ENCODE results near the gene C1QB.

The C1QB gene

GRCh38 chr1:22616571-22616970 is 36.5 kb upstream of the C1QB start:
- WGBS, 2 experiments: 84 to 85% methylated on average over 11 of the region's 11 CpGs
- Histone ChIP-seq H3K36me3 (ENCODE audit: control insufficient read depth, insufficient read depth, low read length) (no peaks in the 10 kb centered on the region), H3K4me3 (ENCODE audit: insufficient read depth, low read depth, low read length) (no peak overlapping the region), H3K4me1 (ENCODE audit: control insufficient read depth, insufficient read depth, low read length) (no peaks in the 10 kb centered on the region), H3K9me3 (ENCODE audit: control insufficient read depth, low read length) (no peaks in the 10 kb centered on the region), H3K27me3 (ENCODE audit: control insufficient read depth, insufficient read depth, low read length, poor library complexity, severe bottlenecking) (peaks cover 9% of the 10 kb centered on the region), H3K27ac (ENCODE audit: insufficient read depth, low read depth, low read length, poor library complexity, severe bottlenecking) (no peak overlapping the region)

- Histone ChIP-seq H3K36me3 (ENCODE audit: control insufficient read depth, insufficient read depth, low read length) (no peaks in the 10 kb centered on the region), H3K27ac (ENCODE audit: insufficient read depth, low read depth, low read length, poor library complexity, severe bottlenecking) (no peak overlapping the region), H3K27me3 (ENCODE audit: control insufficient read depth, insufficient read depth, low read length, poor library complexity, severe bottlenecking) (peaks cover 9% of the 10 kb centered on the region), H3K4me3 (ENCODE audit: insufficient read depth, low read depth, low read length) (no peak overlapping the region), H3K9me3 (ENCODE audit: control insufficient read depth, low read length) (no peaks in the 10 kb centered on the region), H3K4me1 (ENCODE audit: control insufficient read depth, insufficient read depth, low read length) (no peaks in the 10 kb centered on the region)
- 70 to 71% methylated on average over 16 of the region's 16 CpGs for WGBS, 2 experiments
Observed at GRCh38 chr1:22618056-22618455, 35.0 kb upstream of the C1QB start.

- Histone ChIP-seq H3K27ac (ENCODE audit: insufficient read depth, low read depth, low read length, poor library complexity, severe bottlenecking) (no peak overlapping the region), H3K4me1 (ENCODE audit: control insufficient read depth, insufficient read depth, low read length) (no peaks in the 10 kb centered on the region), H3K4me3 (ENCODE audit: insufficient read depth, low read depth, low read length) (no peak overlapping the region), H3K27me3 (ENCODE audit: control insufficient read depth, insufficient read depth, low read length, poor library complexity, severe bottlenecking) (peaks cover 8% of the 10 kb centered on the region), H3K36me3 (ENCODE audit: control insufficient read depth, insufficient read depth, low read length) (no peaks in the 10 kb centered on the region), H3K9me3 (ENCODE audit: control insufficient read depth, low read length) (no peaks in the 10 kb centered on the region)
- WGBS, 2 experiments: 92 to 95% methylated on average over 7 of the region's 7 CpGs
Observed at GRCh38 chr1:22619252-22619651, 33.8 kb upstream of the C1QB start.

- Histone ChIP-seq H3K27me3 (ENCODE audit: control insufficient read depth, insufficient read depth, low read length, poor library complexity, severe bottlenecking) (peaks cover 3% of the 10 kb centered on the region), H3K9me3 (ENCODE audit: control insufficient read depth, low read length) (no peaks in the 10 kb centered on the region), H3K36me3 (ENCODE audit: control insufficient read depth, insufficient read depth, low read length) (no peaks in the 10 kb centered on the region), H3K4me3 (ENCODE audit: insufficient read depth, low read depth, low read length) (no peak overlapping the region), H3K27ac (ENCODE audit: insufficient read depth, low read depth, low read length, poor library complexity, severe bottlenecking) (no peak overlapping the region), H3K4me1 (ENCODE audit: control insufficient read depth, insufficient read depth, low read length) (no peaks in the 10 kb centered on the region)
- 87 to 88% methylated on average over 12 of the region's 12 CpGs for WGBS, 2 experiments
Observed at GRCh38 chr1:22619798-22620197, 33.2 kb upstream of the C1QB start.

GRCh38 chr1:22621761-22622160 is 31.3 kb upstream of the C1QB start:
- no peaks in the 10 kb centered on the region for H3K36me3 ChIP-seq (ENCODE audit: control insufficient read depth, insufficient read depth, low read length)
- H3K4me3 ChIP-seq (ENCODE audit: insufficient read depth, low read depth, low read length): no peak overlapping the region
- WGBS, 2 experiments: 84 to 93% methylated on average over 4 of the region's 4 CpGs
- H3K9me3 ChIP-seq (ENCODE audit: control insufficient read depth, low read length): no peaks in the 10 kb centered on the region
- H3K4me1 ChIP-seq (ENCODE audit: control insufficient read depth, insufficient read depth, low read length): peaks cover 6% of the 10 kb centered on the region
- H3K27ac ChIP-seq (ENCODE audit: insufficient read depth, low read depth, low read length, poor library complexity, severe bottlenecking): no peak overlapping the region
- peaks cover 9% of the 10 kb centered on the region for H3K27me3 ChIP-seq (ENCODE audit: control insufficient read depth, insufficient read depth, low read length, poor library complexity, severe bottlenecking)

- H3K4me1 ChIP-seq (ENCODE audit: control insufficient read depth, insufficient read depth, low read length): peaks cover 16% of the 10 kb centered on the region
- peaks cover 9% of the 10 kb centered on the region for H3K27me3 ChIP-seq (ENCODE audit: control insufficient read depth, insufficient read depth, low read length, poor library complexity, severe bottlenecking)
- no peaks in the 10 kb centered on the region for H3K9me3 ChIP-seq (ENCODE audit: control insufficient read depth, low read length)
- no peaks in the 10 kb centered on the region for H3K36me3 ChIP-seq (ENCODE audit: control insufficient read depth, insufficient read depth, low read length)
- H3K4me3 ChIP-seq (ENCODE audit: insufficient read depth, low read depth, low read length): no peak overlapping the region
- no peak overlapping the region for H3K27ac ChIP-seq (ENCODE audit: insufficient read depth, low read depth, low read length, poor library complexity, severe bottlenecking)
- WGBS, 2 experiments: 48 to 51% methylated on average over 9 of the region's 9 CpGs
Observed at GRCh38 chr1:22625262-22625925, 27.6 kb upstream of the C1QB start.

GRCh38 chr1:22626237-22627157 is 26.5 kb upstream of the C1QB start:
- Histone ChIP-seq H3K36me3 (ENCODE audit: control insufficient read depth, insufficient read depth, low read length) (no peaks in the 10 kb centered on the region), H3K4me3 (ENCODE audit: insufficient read depth, low read depth, low read length) (no peak overlapping the region), H3K27ac (ENCODE audit: insufficient read depth, low read depth, low read length, poor library complexity, severe bottlenecking) (no peak overlapping the region), H3K4me1 (ENCODE audit: control insufficient read depth, insufficient read depth, low read length) (peaks cover 17% of the 10 kb centered on the region), H3K27me3 (ENCODE audit: control insufficient read depth, insufficient read depth, low read length, poor library complexity, severe bottlenecking) (peaks cover 9% of the 10 kb centered on the region), H3K9me3 (ENCODE audit: control insufficient read depth, low read length) (no peaks in the 10 kb centered on the region)
- 31 to 32% methylated on average over 20 of the region's 20 CpGs for WGBS, 2 experiments

GRCh38 chr1:22627331-22627730 is 25.7 kb upstream of the C1QB start:
- Histone ChIP-seq H3K36me3 (ENCODE audit: control insufficient read depth, insufficient read depth, low read length) (no peaks in the 10 kb centered on the region), H3K4me1 (ENCODE audit: control insufficient read depth, insufficient read depth, low read length) (peaks cover 17% of the 10 kb centered on the region), H3K9me3 (ENCODE audit: control insufficient read depth, low read length) (no peaks in the 10 kb centered on the region), H3K4me3 (ENCODE audit: insufficient read depth, low read depth, low read length) (no peak overlapping the region), H3K27ac (ENCODE audit: insufficient read depth, low read depth, low read length, poor library complexity, severe bottlenecking) (no peak overlapping the region), H3K27me3 (ENCODE audit: control insufficient read depth, insufficient read depth, low read length, poor library complexity, severe bottlenecking) (peaks cover 9% of the 10 kb centered on the region)
- 82 to 84% methylated on average over 5 of the region's 5 CpGs for WGBS, 2 experiments

GRCh38 chr1:22628698-22629444 is 24.2 kb upstream of the C1QB start:
- Histone ChIP-seq H3K4me1 (ENCODE audit: control insufficient read depth, insufficient read depth, low read length) (peaks cover 17% of the 10 kb centered on the region), H3K9me3 (ENCODE audit: control insufficient read depth, low read length) (no peaks in the 10 kb centered on the region), H3K27ac (ENCODE audit: insufficient read depth, low read depth, low read length, poor library complexity, severe bottlenecking) (no peak overlapping the region), H3K4me3 (ENCODE audit: insufficient read depth, low read depth, low read length) (no peak overlapping the region), H3K27me3 (ENCODE audit: control insufficient read depth, insufficient read depth, low read length, poor library complexity, severe bottlenecking) (peaks cover 9% of the 10 kb centered on the region), H3K36me3 (ENCODE audit: control insufficient read depth, insufficient read depth, low read length) (no peaks in the 10 kb centered on the region)
- WGBS, 2 experiments: 45 to 53% methylated on average over 9 to 10 of the region's 11 CpGs

GRCh38 chr1:22629886-22630285 is 23.1 kb upstream of the C1QB start:
- Histone ChIP-seq H3K27ac (ENCODE audit: insufficient read depth, low read depth, low read length, poor library complexity, severe bottlenecking) (no peak overlapping the region), H3K9me3 (ENCODE audit: control insufficient read depth, low read length) (no peaks in the 10 kb centered on the region), H3K27me3 (ENCODE audit: control insufficient read depth, insufficient read depth, low read length, poor library complexity, severe bottlenecking) (peaks cover 9% of the 10 kb centered on the region), H3K36me3 (ENCODE audit: control insufficient read depth, insufficient read depth, low read length) (no peaks in the 10 kb centered on the region), H3K4me3 (ENCODE audit: insufficient read depth, low read depth, low read length) (no peak overlapping the region), H3K4me1 (ENCODE audit: control insufficient read depth, insufficient read depth, low read length) (peaks cover 17% of the 10 kb centered on the region)
- WGBS, 2 experiments: 4 to 9% methylated on average over 2 of the region's 2 CpGs

All from ectodermal cell (in vitro differentiated cells).